ENCODE measurements around the gene SERAC1.

SERAC1 gene

DNA sequence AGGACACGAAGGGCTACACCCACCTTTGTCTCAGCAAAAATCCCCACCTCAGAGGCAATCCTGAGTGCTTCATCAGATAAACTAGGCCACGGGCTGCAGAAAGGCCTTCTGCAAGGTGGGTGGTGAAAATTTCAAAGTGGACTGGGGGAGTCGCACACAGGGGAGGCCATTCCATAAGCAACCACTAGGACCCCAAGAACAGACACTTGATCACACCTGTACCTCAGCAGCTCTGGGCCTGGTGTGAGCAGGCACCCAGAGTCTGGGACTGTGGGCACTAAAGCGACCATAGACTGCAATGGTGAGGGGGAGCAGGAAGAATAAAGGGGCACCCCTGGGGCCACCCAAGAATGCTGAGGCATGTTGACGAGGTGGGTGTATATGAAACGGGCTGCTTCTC, 52.6 kb downstream of the SERAC1 start:
- no peak for DNase-seq (ENCODE audit: low read depth, low spot score)
- ChIA-PET CTCF (no interaction called here), POLR2A (no interaction called here)
- H3K4me3 ChIP-seq (ENCODE audit: low read depth, low read length): no peak overlapping the region
- no peak for TF ChIP-seq CTCF (IDR thresholded peaks at IDR 0.05; ENCODE audit: insufficient read depth, low read length, missing control alignments)

GRCh38 chr6:158115102-158115501, 53.0 kb downstream of the SERAC1 start:
- CTCF ChIA-PET: no interaction called here
- POLR2A ChIA-PET: no interaction called here
- no peak for DNase-seq (ENCODE audit: low read depth, low spot score)
- H3K4me3 ChIP-seq (ENCODE audit: low read depth, low read length): no peak overlapping the region
- no peak for TF ChIP-seq CTCF (IDR thresholded peaks at IDR 0.05; ENCODE audit: insufficient read depth, low read length, missing control alignments)

DNA sequence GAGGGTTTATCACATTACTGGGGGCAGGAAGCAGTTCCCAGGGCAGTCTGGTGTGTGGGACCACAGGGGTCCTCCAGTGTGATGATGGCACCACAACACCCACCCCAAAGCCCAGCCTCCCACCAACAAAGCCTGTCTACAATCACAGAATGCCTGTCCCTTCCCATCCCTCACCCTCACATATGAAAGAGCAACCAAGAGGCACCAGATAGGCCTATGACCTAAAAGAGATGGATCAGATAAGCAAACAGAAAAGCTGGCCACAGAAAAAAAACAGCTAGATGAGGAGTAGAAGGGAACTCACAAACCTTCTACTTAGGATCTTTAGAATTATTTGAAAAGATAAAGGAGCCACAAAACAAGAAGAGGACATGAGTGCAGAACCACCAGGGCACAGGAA, 54.3 kb downstream of the SERAC1 start:
- no peak overlapping the region for H3K4me3 ChIP-seq (ENCODE audit: low read depth, low read length)
- TF ChIP-seq CTCF (IDR thresholded peaks at IDR 0.05; ENCODE audit: insufficient read depth, low read length, missing control alignments): no peak
- CTCF ChIA-PET: interaction anchor here (1.3 kb wide), 1 partner anchor 18 kb away, joined by 4 read pairs; no protein-coding TSS in a partner anchor
- POLR2A ChIA-PET: no interaction called here
- DNase-seq (ENCODE audit: low read depth, low spot score): no peak

- POLR2A ChIA-PET: no interaction called here
- TF ChIP-seq CTCF (IDR thresholded peaks at IDR 0.05; ENCODE audit: insufficient read depth, low read length, missing control alignments): no peak
- DNase-seq (ENCODE audit: low read depth, low spot score): no peak
- CTCF ChIA-PET: interaction anchor here (0.9 to 1.5 kb wide), 4 partner anchors 14 to 22 kb away, joined by 3 to 4 read pairs (median 3); no protein-coding TSS in a partner anchor
- H3K4me3 ChIP-seq (ENCODE audit: low read depth, low read length): no peak overlapping the region
Measured at GRCh38 chr6:158111987-158112386, 56.1 kb downstream of the SERAC1 start.

- POLR2A ChIA-PET: no interaction called here
- CTCF ChIA-PET: interaction anchor here (0.9 to 1.8 kb wide), 5 partner anchors 8 to 39 kb away, joined by 3 to 4 read pairs (median 3); no protein-coding TSS in a partner anchor
Measured at GRCh38 chr6:158110986-158111385, 57.1 kb downstream of the SERAC1 start.

DNA sequence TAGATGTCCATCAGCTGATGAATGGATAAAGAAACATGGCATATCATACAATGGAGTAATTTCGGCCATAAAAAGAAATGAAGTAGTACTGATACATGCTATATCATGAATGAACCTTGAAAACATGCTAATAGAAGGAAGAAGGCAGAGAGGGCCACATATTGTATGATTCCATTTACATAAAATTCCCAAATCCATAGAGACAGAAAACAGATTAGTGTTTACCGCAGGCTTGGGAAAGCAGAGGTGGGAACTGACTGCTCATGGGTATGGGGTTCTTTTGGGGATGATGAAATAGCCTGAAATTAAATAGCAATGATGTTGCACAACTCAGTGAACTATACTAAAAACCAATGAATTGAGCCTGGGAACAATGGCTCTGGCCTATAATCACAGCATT, 58.3 kb downstream of the SERAC1 start:
- CTCF ChIA-PET: interaction anchor here (1.1 to 1.8 kb wide), 2 partner anchors 37 to 220 kb away, joined by 3 to 4 read pairs; no protein-coding TSS in a partner anchor
- H3K4me3 ChIP-seq (ENCODE audit: low read depth, low read length): no peak overlapping the region
- DNase-seq (ENCODE audit: low read depth, low spot score): no peak
- POLR2A ChIA-PET: no interaction called here
- TF ChIP-seq CTCF (IDR thresholded peaks at IDR 0.05; ENCODE audit: insufficient read depth, low read length, missing control alignments): no peak

More at GRCh38 chr6:158110986-158111385, 57.1 kb downstream of the SERAC1 start:
- H3K4me3 ChIP-seq (ENCODE audit: low read depth, low read length): no peak overlapping the region
- no peak for DNase-seq (ENCODE audit: low read depth, low spot score)
- TF ChIP-seq CTCF (IDR thresholded peaks at IDR 0.05; ENCODE audit: insufficient read depth, low read length, missing control alignments): no peak
